Lung (tissue), 12 donors: ENCODE data around the gene LMBR1. TPM values are rescaled to one million over a fixed set of nuclear protein-coding genes. Genes with fewer than 3 reads are reported as not detected.
A peak's percentile ranks its signal among the peaks of the same experiment; 100 is the strongest.

ENCODE experiments used
- ATAC-seq: fragments of 200-7000 bp; cut with Tn5 transposase; one replicate; pipeline ENCODE4 v1.9.1; 2020; ENCODE audit warnings: moderate number of reproducible peaks; ENCODE audit not compliant: insufficient read depth, low FRiP score
- DNase-seq, 3 donors: peaks; one replicate each; pipeline ENCODE4 v3.0.0-alpha.2; 2013 to 2017
- H3K27ac ChIP-seq, 2 donors: one replicate each; pipeline ENCODE4 v1.5.1; 2013; ENCODE audit warnings: mild to moderate bottlenecking in 2 of 2, moderate library complexity in 2 of 2, control low read depth in 1 of 2, inconsistent platforms in 1 of 2, low read depth in 1 of 2, low read length in 1 of 2
- H3K27me3 ChIP-seq, 3 donors: one replicate each; pipeline ENCODE4 v1.5.1; 2013; ENCODE audit warnings: low read length in 2 of 3; ENCODE audit not compliant: control insufficient read depth in 3 of 3, insufficient read depth in 3 of 3
- H3K36me3 ChIP-seq, 4 donors: one replicate each; pipeline ENCODE4 v1.5.1; 2013; ENCODE audit warnings: low read length in 4 of 4, mild to moderate bottlenecking in 1 of 4, moderate library complexity in 1 of 4; ENCODE audit not compliant: control insufficient read depth in 4 of 4, insufficient read depth in 4 of 4
- H3K4me1 ChIP-seq, 5 donors: one replicate each; pipeline ENCODE4 v1.5.1; 2013; ENCODE audit warnings: low read length in 5 of 5, mild to moderate bottlenecking in 2 of 5, moderate library complexity in 1 of 5; ENCODE audit not compliant: control insufficient read depth in 5 of 5, insufficient read depth in 5 of 5
- H3K4me3 ChIP-seq: one replicate; pipeline ENCODE4 v1.5.1; 2013; ENCODE audit warnings: mild to moderate bottlenecking, control low read depth, moderate library complexity
- H3K9ac ChIP-seq, 2 donors: one replicate each; pipeline ENCODE4 v1.5.1; 2013; ENCODE audit warnings: low read length in 2 of 2, control low read depth in 1 of 2; ENCODE audit not compliant: insufficient read depth in 1 of 2
- H3K9me3 ChIP-seq, 4 donors: one replicate each; pipeline ENCODE4 v1.5.1; 2013; ENCODE audit warnings: low read length in 3 of 4, mild to moderate bottlenecking in 1 of 4, moderate library complexity in 1 of 4; ENCODE audit not compliant: control insufficient read depth in 4 of 4, insufficient read depth in 3 of 4
- CTCF ChIP-seq: IDR thresholded peaks from 2 replicates; pipeline ENCODE4 v1.5.1; 2012; ENCODE audit warnings: mild to moderate bottlenecking; ENCODE audit errors: control extremely low read depth, extremely low read depth
- WGBS, 2 donors: extraction: QIAGEN DNeasy Blood & Tissue Kit; methylation state at CpG; one replicate each; pipeline ENCODE4 v1.1.7; 2013; 5-methylcytosine and 5-hydroxymethylcytosine counted together
- polyA plus RNA-seq, 2 donors: library from polyadenylated mRNA; stranded (reverse); fragments of 200-250 nt; gene quantifications; one replicate each; pipeline ENCODE4 v1.2.1, GENCODE V29; 2013
- total RNA-seq, 2 donors: library from RNA; depleted of rRNA in 1 of 2; stranded (reverse); fragments of >200 nt in 1 of 2; gene quantifications; one replicate each; pipeline ENCODE4 v1.2.1, GENCODE V29; 2014 to 2021
- donor health status: control.
- donor health status: control.
- donor health status: Bipolar disorder and iron deficiency.
- donor health status: healthy.
- donor health status: DM: yes; HTN: yes; CAD: no.

Gene LMBR1
- total and polyA plus RNA-seq, 4 donors: 9.7 to 119 (median 45.0) TPM

- no peaks in the 10 kb centered on the region for H3K36me3 ChIP-seq
- H3K4me1 ChIP-seq: peaks cover 0 to 8% (median 0%) of the 10 kb centered on the region in 5 donors
- H3K4me3 ChIP-seq: no peak overlapping the region
- H3K9me3 ChIP-seq: no peaks in the 10 kb centered on the region
- ATAC-seq (no peak), DNase-seq (peak in 2 of 3 donors; percentile 10 to 36)
- H3K9ac ChIP-seq: no peak overlapping the region
- no peaks in the 10 kb centered on the region for H3K27me3 ChIP-seq
- H3K27ac ChIP-seq: peak overlapping the region; percentile 11 to 63
- WGBS, 2 donors: 43 to 57% methylated on average over 6 of the region's 6 CpGs
- no peak for TF ChIP-seq CTCF
Observed at GRCh38 chr7:156895024-156895780, 2.2 kb upstream of the LMBR1 start.

GRCh38 chr7:156892081-156892800 is 742 bp downstream of the LMBR1 start:
- Histone ChIP-seq H3K36me3 (no peaks in the 10 kb centered on the region), H3K9ac (peak overlapping the region; percentile 66 to 81), H3K27ac (peak overlapping the region; percentile 59 to 82), H3K4me3 (peak overlapping the region; percentile 84), H3K9me3 (no peaks in the 10 kb centered on the region), H3K4me1 (peaks cover 0 to 12% (median 2%) of the 10 kb centered on the region in 5 donors), H3K27me3 (no peaks in the 10 kb centered on the region)
- 1 to 2% methylated on average over 25 to 56 of the region's 57 CpGs for WGBS, 2 donors
- DNase-seq (peak; percentile 54 to 63 (median 59)), ATAC-seq (peak; percentile 16)
- TF ChIP-seq CTCF: no peak

- no peak for ATAC-seq
- peaks cover 0 to 3% (median 0%) of the 10 kb centered on the region in 4 donors for H3K36me3 ChIP-seq
- TF ChIP-seq CTCF: no peak
- H3K4me3 ChIP-seq: no peak overlapping the region
- no peaks in the 10 kb centered on the region for H3K27me3 ChIP-seq
- H3K9ac ChIP-seq: no peak overlapping the region
- 86 to 89% methylated on average over 4 of the region's 4 CpGs for WGBS, 2 donors
- H3K4me1 ChIP-seq: peaks cover 0 to 12% (median 2%) of the 10 kb centered on the region in 5 donors
- DNase-seq: no peak
- no peaks in the 10 kb centered on the region for H3K9me3 ChIP-seq
- H3K27ac ChIP-seq: no peak overlapping the region
Observed at GRCh38 chr7:156889746-156890145, 3.2 kb downstream of the LMBR1 start.
